ENCODE data around the gene RUNX1. TPM values are rescaled to one million over a fixed set of nuclear protein-coding genes. Genes with fewer than 3 reads are reported as not detected.

RUNX1 gene
- total RNA-seq, 4 donors from 2014 or later, result 3.9 to 14.5 (median 5.8) TPM

DNA sequence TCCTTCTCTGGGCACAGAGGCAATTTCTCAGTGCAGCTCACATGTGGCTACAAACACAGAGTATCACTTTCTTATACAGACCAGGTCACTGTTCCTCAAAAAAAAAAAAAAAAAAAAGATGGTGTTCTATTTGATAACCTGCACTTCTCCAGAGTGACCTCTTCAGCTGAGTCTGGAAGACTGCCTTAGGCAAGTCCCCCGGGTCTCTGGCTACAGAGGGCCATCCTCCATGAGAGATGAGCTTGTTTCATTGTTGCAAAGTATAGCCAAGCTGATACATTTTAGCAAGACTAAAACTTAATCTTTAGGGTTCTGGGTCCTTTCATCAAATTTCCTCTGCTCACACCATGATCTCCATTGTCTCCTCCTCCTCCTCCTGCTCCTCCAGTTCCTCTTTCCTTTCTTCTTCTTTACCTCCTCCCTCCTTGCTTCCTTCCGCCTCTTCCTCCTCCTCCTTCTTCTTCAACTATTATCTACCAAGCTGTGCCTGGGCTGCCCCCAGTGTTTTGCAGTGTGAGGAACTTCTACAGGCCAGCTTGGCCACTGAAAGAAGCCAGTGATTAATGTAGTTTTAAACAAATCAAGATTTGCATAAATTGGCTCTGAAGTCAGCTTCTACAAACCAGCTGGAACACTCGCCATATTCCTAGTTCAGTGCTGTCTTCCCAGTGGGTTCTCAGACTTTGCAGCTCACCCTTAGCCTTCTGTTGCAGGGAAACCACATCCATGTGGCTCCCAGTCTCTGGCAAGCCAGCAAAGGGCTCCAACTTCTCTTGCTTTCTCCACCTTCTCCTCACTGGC, 139.4 kb downstream of the RUNX1 start:
- Histone ChIP-seq H3K4me1 (no peaks in the 10 kb centered on the region), H3K9me3 (no peaks in the 10 kb centered on the region), H3K27ac (no peak overlapping the region), H3K4me3 (no peak overlapping the region), H3K36me3 (no peaks in the 10 kb centered on the region), H3K27me3 (peaks cover 25% of the 10 kb centered on the region)
- WGBS, 2 donors (ENCODE audit: low coverage in 1 of 2), result 70% methylated on average over 3 of the region's 3 CpGs; no CpG with 5 or more reads in 1 of the 2 donors
- ATAC-seq, result no peak
- TF ChIP-seq, protein P1, sequence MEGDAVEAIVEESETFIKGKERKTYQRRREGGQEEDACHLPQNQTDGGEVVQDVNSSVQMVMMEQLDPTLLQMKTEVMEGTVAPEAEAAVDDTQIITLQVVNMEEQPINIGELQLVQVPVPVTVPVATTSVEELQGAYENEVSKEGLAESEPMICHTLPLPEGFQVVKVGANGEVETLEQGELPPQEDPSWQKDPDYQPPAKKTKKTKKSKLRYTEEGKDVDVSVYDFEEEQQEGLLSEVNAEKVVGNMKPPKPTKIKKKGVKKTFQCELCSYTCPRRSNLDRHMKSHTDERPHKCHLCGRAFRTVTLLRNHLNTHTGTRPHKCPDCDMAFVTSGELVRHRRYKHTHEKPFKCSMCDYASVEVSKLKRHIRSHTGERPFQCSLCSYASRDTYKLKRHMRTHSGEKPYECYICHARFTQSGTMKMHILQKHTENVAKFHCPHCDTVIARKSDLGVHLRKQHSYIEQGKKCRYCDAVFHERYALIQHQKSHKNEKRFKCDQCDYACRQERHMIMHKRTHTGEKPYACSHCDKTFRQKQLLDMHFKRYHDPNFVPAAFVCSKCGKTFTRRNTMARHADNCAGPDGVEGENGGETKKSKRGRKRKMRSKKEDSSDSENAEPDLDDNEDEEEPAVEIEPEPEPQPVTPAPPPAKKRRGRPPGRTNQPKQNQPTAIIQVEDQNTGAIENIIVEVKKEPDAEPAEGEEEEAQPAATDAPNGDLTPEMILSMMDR (IDR thresholded peaks at IDR 0.05), result no peak
- TF ChIP-seq EP300 (IDR thresholded peaks at IDR 0.05) (no peak), POLR2A (IDR thresholded peaks at IDR 0.05) (no peak), POLR2AphosphoS5 (IDR thresholded peaks at IDR 0.05) (no peak)

DNA sequence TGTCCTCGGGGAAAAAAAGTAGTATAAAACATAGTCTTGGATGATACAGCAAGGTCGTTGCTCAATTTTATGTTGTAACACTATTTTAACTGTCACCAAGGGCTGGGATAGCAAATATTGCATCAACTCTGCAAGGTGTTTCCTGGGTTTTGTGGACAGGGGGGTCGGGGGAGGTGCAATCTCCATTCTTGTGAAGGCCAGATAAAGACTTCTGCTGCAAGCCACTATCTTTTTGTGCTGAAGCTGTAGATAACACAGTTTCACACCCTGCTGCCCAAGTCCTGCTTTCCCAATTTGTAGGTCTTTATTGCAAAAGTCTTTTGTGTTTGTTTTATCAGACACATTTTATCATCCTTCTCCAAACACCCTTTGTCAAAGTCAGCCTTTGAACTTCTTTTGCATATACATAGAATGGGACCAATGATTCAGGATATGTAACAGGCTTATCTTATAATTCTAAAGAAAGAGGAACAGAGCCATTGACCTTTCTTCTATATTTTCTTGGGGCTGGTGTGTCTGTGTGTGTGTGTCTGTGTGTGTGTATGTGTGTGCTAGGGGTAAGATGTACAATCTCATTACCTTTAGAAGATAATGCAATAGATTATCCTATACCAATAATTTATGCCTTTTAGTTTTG, 140.6 kb downstream of the RUNX1 start:
- H3K27ac ChIP-seq, result no peak overlapping the region
- TF ChIP-seq EP300 (IDR thresholded peaks at IDR 0.05) (no peak), POLR2A (IDR thresholded peaks at IDR 0.05) (no peak), POLR2AphosphoS5 (IDR thresholded peaks at IDR 0.05) (no peak)
- TF ChIP-seq, protein P1 (IDR thresholded peaks at IDR 0.05), result no peak
- no peak overlapping the region for H3K4me3 ChIP-seq
- peaks cover 25% of the 10 kb centered on the region for H3K27me3 ChIP-seq
- H3K4me1 ChIP-seq, result no peaks in the 10 kb centered on the region
- 38 to 49% methylated on average over 3 of the region's 3 CpGs for WGBS, 2 donors (ENCODE audit: low coverage in 1 of 2)
- no peaks in the 10 kb centered on the region for H3K9me3 ChIP-seq
- no peaks in the 10 kb centered on the region for H3K36me3 ChIP-seq
- peak; percentile 62 for ATAC-seq

DNA sequence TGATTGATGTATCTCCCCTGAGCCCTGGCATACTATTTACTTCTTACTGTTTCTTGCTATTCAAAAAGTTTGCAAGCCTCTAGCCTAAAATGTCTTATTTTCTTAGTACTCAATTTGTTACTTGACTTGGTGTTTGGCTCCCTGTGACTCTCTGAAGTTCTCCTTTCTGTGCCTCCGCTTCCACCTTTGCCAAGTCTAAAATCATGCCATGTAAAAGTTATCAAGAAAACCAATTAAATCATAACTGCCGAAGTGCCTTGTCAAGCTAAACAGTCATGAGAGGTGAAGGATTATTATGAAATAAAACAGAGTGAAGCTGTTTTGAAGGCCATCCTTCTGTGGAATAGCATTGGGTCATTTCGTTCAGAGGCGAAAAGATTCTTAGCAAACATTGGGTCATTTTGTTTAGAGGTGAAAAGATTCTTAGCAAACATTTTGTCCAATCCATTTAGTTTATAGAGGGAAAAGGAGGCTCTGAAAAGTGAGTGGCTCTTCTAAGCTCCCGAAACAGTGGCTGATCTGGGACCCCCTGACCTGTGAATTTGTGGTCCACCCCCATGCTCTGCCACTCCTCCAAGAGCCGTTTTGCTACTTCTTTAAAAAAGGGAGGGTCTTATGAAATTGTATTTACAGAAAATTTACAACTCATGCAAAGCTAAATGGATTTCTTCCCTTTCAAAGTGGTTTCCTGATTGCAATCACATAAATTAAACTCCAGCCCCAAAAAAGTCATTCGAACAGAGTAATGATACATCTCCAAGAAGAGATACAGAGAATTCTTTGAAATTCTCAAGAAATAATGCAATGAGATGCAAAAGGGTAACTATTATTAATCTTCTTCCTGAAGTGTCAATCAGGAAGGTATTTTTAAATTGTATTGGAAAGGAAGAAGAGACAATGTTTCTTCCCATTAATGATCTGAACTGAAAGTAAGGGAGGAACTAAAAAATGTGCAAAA, 141.4 kb downstream of the RUNX1 start:
- ATAC-seq, result no peak
- no peaks in the 10 kb centered on the region for H3K36me3 ChIP-seq
- H3K4me3 ChIP-seq, result no peak overlapping the region
- TF ChIP-seq EP300 (IDR thresholded peaks at IDR 0.05) (no peak), POLR2AphosphoS5 (IDR thresholded peaks at IDR 0.05) (no peak), POLR2A (IDR thresholded peaks at IDR 0.05) (no peak)
- TF ChIP-seq, protein P1 (IDR thresholded peaks at IDR 0.05), result no peak
- peaks cover 17% of the 10 kb centered on the region for H3K27me3 ChIP-seq
- no peak overlapping the region for H3K27ac ChIP-seq
- no peaks in the 10 kb centered on the region for H3K9me3 ChIP-seq
- WGBS, 2 donors (ENCODE audit: low coverage in 1 of 2), result 63 to 74% methylated on average over 7 of the region's 7 CpGs
- no peaks in the 10 kb centered on the region for H3K4me1 ChIP-seq

DNA sequence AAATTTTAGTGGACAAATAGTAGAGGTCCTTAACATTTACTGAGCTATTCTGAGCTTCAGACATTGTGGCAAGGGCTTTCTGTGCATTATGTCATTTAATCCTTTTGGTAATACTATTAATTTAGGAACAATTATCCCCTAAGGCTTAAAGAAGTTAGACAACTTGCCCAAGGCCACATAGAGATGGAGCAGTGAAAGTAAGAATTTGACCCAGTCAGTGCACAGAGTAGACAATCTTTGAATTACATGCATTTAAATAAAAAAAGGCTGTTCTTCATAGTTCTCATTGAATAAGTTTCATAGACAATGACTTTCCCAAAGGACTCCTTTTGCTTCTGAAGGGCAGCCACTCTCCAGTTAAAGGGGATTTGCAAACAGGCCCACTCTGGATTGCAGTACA, 142.7 kb downstream of the RUNX1 start:
- peaks cover 17% of the 10 kb centered on the region for H3K27me3 ChIP-seq
- no peak overlapping the region for H3K4me3 ChIP-seq
- H3K9me3 ChIP-seq, result no peaks in the 10 kb centered on the region
- H3K4me1 ChIP-seq, result no peaks in the 10 kb centered on the region
- TF ChIP-seq POLR2AphosphoS5 (IDR thresholded peaks at IDR 0.05) (no peak), EP300 (IDR thresholded peaks at IDR 0.05) (no peak), POLR2A (IDR thresholded peaks at IDR 0.05) (no peak)
- TF ChIP-seq, protein P1 (IDR thresholded peaks at IDR 0.05), result no peak
- H3K36me3 ChIP-seq, result no peaks in the 10 kb centered on the region
- no peak overlapping the region for H3K27ac ChIP-seq
- ATAC-seq, result no peak
